GM12865 (cell line): ENCODE measurements around the gene GRM2.

ENCODE experiments used
- DNase-seq: peaks from one replicate; pipeline ENCODE4 v3.0.0; 2010; ENCODE audit warnings: low read depth
- H3K4me3 ChIP-seq: 2 replicates; pipeline ENCODE4 v1.5.1; 2011; ENCODE audit warnings: mild to moderate bottlenecking, low read depth, low read length, control low read depth
- CTCF ChIP-seq: IDR thresholded peaks from 2 replicates; pipeline ENCODE4 v1.5.1; 2011; ENCODE audit warnings: low read length, control low read depth, low read depth, inconsistent platforms; ENCODE audit not compliant: insufficient read depth; ENCODE audit errors: missing control alignments

Gene GRM2

GRCh38 chr3:51675201-51675611 is 31.7 kb upstream of the GRM2 start:
- H3K4me3 ChIP-seq, result no peak overlapping the region
- no peak for DNase-seq
- no peak for TF ChIP-seq CTCF

GRCh38 chr3:51676102-51676640 is 30.7 kb upstream of the GRM2 start:
- no peak for DNase-seq
- H3K4me3 ChIP-seq, result no peak overlapping the region
- TF ChIP-seq CTCF, result no peak

- DNase-seq, result no peak
- no peak for TF ChIP-seq CTCF
- H3K4me3 ChIP-seq, result no peak overlapping the region
Observed at GRCh38 chr3:51677358-51677757, 29.5 kb upstream of the GRM2 start.

GRCh38 chr3:51678186-51678585 is 28.7 kb upstream of the GRM2 start:
- no peak for DNase-seq
- no peak overlapping the region for H3K4me3 ChIP-seq
- TF ChIP-seq CTCF, result no peak

GRCh38 chr3:51678641-51679040 is 28.2 kb upstream of the GRM2 start:
- no peak for DNase-seq
- no peak overlapping the region for H3K4me3 ChIP-seq
- TF ChIP-seq CTCF, result no peak

GRCh38 chr3:51679318-51679717 is 27.6 kb upstream of the GRM2 start:
- DNase-seq, result no peak
- TF ChIP-seq CTCF, result no peak
- no peak overlapping the region for H3K4me3 ChIP-seq

- no peak overlapping the region for H3K4me3 ChIP-seq
- no peak for DNase-seq
- TF ChIP-seq CTCF, result no peak
Observed at GRCh38 chr3:51679777-51680176, 27.1 kb upstream of the GRM2 start.
